Measurements from ENCODE around the gene INSL3.

DNA sequence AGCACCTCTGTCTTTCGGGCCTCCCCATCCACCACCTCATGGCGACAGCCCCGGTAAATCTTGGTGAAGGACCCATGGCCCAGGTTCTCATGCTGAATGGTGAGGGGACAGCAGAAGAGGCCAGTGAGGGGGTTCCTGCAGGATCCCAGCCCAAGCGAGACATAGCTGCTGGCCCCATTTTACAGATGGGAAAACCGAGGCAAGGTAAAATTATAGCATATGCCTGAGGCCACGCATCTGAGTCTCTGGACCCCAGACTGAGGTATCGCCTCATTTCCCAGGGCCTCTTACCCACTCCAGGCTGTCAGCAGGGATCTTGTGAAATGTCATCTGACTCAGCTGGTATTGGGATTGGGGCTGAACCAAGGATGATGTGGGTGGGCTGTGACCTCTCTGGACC lies 16.7 kb upstream of the INSL3 start:
- no peak for TF ChIP-seq EZH2 (IDR thresholded peaks at IDR 0.05; ENCODE audit: borderline replicate concordance, insufficient read depth, low read length, poor library complexity, severe bottlenecking)
- no peak for TF ChIP-seq POLR2AphosphoS5 (IDR thresholded peaks at IDR 0.05)
